ENCODE measurements around the gene CYSTM1.

DNA sequence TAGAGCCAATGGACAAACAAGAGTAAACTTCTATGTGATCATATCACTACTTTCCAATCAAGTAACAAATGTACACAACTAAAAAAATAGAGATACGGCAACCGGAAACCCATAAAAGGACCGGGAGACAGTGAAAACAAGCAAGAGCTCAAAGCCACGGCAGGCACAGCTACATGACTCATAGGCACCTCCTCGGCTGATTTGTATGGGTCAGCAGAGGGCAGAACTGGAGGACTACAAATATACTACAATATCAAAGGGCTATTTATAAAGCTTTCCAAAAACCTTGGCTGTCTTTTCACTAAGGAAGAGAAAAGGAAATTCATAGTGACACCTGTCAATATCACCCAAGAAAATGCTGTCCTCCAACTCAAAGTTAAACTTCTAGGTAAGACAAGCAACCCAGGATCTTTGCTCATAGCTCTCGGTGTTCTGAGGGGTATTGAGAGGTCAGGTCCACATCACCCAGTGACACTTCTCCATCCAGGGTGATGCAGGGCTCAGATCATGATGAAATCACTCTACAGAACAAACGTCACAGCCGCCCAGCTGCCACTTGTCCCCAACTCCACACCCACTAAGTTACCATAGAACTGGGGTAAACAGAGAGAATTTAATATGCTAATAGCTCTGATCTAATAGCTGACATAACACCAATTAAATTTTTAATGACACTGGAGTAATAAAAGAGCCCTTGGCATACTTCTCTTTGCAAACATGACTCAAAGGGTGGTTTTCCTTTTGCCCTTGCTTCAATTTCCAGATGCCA is 86.6 kb downstream of the CYSTM1 start:
- TF ChIP-seq ZNF157 (tag by site-specific recombination; IDR thresholded peaks at IDR 0.05): no peak
- TF ChIP-seq SP2 (tag by site-specific recombination; IDR thresholded peaks at IDR 0.05): no peak
- TF ChIP-seq PRDM2 (tag by site-specific recombination; IDR thresholded peaks at IDR 0.05; ENCODE audit: borderline replicate concordance): no peak
- no peak for TF ChIP-seq CTCF (tag by site-specific recombination; IDR thresholded peaks at IDR 0.05)
- TF ChIP-seq, protein P1, sequence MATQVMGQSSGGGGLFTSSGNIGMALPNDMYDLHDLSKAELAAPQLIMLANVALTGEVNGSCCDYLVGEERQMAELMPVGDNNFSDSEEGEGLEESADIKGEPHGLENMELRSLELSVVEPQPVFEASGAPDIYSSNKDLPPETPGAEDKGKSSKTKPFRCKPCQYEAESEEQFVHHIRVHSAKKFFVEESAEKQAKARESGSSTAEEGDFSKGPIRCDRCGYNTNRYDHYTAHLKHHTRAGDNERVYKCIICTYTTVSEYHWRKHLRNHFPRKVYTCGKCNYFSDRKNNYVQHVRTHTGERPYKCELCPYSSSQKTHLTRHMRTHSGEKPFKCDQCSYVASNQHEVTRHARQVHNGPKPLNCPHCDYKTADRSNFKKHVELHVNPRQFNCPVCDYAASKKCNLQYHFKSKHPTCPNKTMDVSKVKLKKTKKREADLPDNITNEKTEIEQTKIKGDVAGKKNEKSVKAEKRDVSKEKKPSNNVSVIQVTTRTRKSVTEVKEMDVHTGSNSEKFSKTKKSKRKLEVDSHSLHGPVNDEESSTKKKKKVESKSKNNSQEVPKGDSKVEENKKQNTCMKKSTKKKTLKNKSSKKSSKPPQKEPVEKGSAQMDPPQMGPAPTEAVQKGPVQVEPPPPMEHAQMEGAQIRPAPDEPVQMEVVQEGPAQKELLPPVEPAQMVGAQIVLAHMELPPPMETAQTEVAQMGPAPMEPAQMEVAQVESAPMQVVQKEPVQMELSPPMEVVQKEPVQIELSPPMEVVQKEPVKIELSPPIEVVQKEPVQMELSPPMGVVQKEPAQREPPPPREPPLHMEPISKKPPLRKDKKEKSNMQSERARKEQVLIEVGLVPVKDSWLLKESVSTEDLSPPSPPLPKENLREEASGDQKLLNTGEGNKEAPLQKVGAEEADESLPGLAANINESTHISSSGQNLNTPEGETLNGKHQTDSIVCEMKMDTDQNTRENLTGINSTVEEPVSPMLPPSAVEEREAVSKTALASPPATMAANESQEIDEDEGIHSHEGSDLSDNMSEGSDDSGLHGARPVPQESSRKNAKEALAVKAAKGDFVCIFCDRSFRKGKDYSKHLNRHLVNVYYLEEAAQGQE (tag by site-specific recombination; IDR thresholded peaks at IDR 0.05): no peak
